ENCODE results near the gene SUCO.
"Not testable (repeated sequence)": the region's sequence is repeated elsewhere in the genome, so short reads cannot be mapped to it uniquely, and the experiment has no call there.

Gene SUCO

GRCh38 chr1:172532700-172533512 is at the start of gene SUCO:
TSS of gene SUCO (plus strand) at chr1:172533150. CDS start at chr1:172533436, 286 bp downstream.
- peak; percentile 100 for DNase-seq (ENCODE audit: low spot score)

GRCh38 chr1:172483448-172483847 is 49.5 kb upstream of the SUCO start:
- no peak for DNase-seq (ENCODE audit: low spot score)

GRCh38 chr1:172484252-172484651 is 48.7 kb upstream of the SUCO start:
- no peak for DNase-seq (ENCODE audit: low spot score)

- no peak for DNase-seq (ENCODE audit: low spot score)
Measured at GRCh38 chr1:172485626-172486025, 47.3 kb upstream of the SUCO start.

- DNase-seq (ENCODE audit: low spot score) = no peak
Measured at GRCh38 chr1:172486805-172487454, 46.0 kb upstream of the SUCO start.

GRCh38 chr1:172487550-172487949 is 45.4 kb upstream of the SUCO start:
- DNase-seq (ENCODE audit: low spot score) = peak; percentile 56

- DNase-seq (ENCODE audit: low spot score) = no peak
Measured at GRCh38 chr1:172488393-172488792, 44.6 kb upstream of the SUCO start.

- DNase-seq (ENCODE audit: low spot score) = no peak
Measured at GRCh38 chr1:172489847-172490246, 43.1 kb upstream of the SUCO start.

- DNase-seq (ENCODE audit: low spot score) = no peak
Measured at GRCh38 chr1:172492421-172492820, 40.5 kb upstream of the SUCO start.

GRCh38 chr1:172494166-172494565 is 38.8 kb upstream of the SUCO start:
- DNase-seq (ENCODE audit: low spot score) = no peak

GRCh38 chr1:172496127-172496526 is 36.8 kb upstream of the SUCO start:
- DNase-seq (ENCODE audit: low spot score) = not testable (repeated sequence)

- DNase-seq (ENCODE audit: low spot score) = no peak
Measured at GRCh38 chr1:172496678-172497077, 36.3 kb upstream of the SUCO start.

- DNase-seq (ENCODE audit: low spot score) = peak; percentile 80
Measured at GRCh38 chr1:172497230-172497629, 35.7 kb upstream of the SUCO start.

- DNase-seq (ENCODE audit: low spot score) = no peak
Measured at GRCh38 chr1:172498857-172499256, 34.1 kb upstream of the SUCO start.

GRCh38 chr1:172499636-172500141 is 33.3 kb upstream of the SUCO start:
- no peak for DNase-seq (ENCODE audit: low spot score)

GRCh38 chr1:172500207-172500606 is 32.7 kb upstream of the SUCO start:
- DNase-seq (ENCODE audit: low spot score) = no peak

- no peak for DNase-seq (ENCODE audit: low spot score)
Measured at GRCh38 chr1:172507741-172508140, 25.2 kb upstream of the SUCO start.

GRCh38 chr1:172510479-172510878 is 22.5 kb upstream of the SUCO start:
- no peak for DNase-seq (ENCODE audit: low spot score)

GRCh38 chr1:172512591-172512990 is 20.4 kb upstream of the SUCO start:
- DNase-seq (ENCODE audit: low spot score) = no peak

- DNase-seq (ENCODE audit: low spot score) = no peak
Measured at GRCh38 chr1:172513479-172513878, 19.5 kb upstream of the SUCO start.

- DNase-seq (ENCODE audit: low spot score) = no peak
Measured at GRCh38 chr1:172514108-172514507, 18.8 kb upstream of the SUCO start.

- no peak for DNase-seq (ENCODE audit: low spot score)
Measured at GRCh38 chr1:172515436-172515835, 17.5 kb upstream of the SUCO start.

GRCh38 chr1:172515927-172516326 is 17.0 kb upstream of the SUCO start:
- DNase-seq (ENCODE audit: low spot score) = no peak

All from ecto neural progenitor cell (in vitro differentiated cells).